PC-3 (cell line): Measurements from ENCODE around the gene KMT5C.

Experiments
- CTCF ChIP-seq: fragments of 300-600 bp; sonication (generic); conservative IDR thresholded peaks from 2 replicates; pipeline ENCODE4 v1.5.1; 2017; ENCODE audit warnings: antibody characterized with exemption, low read depth, mild to moderate bottlenecking, low read length
- EZH2 ChIP-seq: fragments of 300-600 bp; sonication (generic); IDR thresholded peaks from one replicate; pipeline ENCODE4 v1.6.1; 2017; ENCODE audit warnings: antibody characterized with exemption, mild to moderate bottlenecking, low read length; ENCODE audit not compliant: unreplicated experiment

DNA sequence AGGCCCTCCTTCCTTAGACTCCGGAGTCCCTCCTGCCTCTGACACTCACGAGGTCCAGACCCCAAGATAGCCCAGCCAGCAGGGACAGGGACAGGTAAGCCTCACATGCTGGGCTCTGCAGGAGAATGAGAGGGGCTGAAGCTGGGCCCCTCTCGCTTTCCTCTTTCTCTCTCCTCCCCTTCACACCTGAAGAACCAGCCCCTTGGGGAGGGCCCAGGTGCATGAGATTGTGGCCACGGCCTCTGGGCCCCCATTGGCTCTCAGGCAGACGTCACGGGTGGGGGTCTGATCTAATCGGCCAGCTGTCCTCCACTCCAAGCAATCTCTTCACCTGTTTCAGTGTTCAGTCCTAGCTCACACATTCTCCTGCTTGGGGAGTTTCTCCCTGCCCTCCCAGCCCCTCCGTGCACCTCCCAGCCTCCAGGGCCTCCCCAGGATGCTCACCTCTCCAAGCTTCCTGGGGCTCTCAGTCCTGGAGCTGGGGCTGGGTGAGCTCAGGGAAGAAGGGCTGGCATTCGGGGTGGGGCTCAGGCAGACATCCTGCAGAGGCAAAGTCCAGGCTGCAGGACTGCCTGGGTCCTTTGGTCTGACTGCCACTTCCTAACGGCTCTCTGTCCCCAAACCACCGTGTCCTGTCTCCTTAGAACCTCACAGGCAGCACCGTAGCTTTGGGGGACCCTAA is 17.3 kb upstream of the KMT5C start:
- TF ChIP-seq CTCF, result no peak
- TF ChIP-seq EZH2, result no peak
